HG03097 (cell line): ENCODE results near the gene UBR1.

Source experiments
- ATAC-seq: cut with Tn5 transposase; IDR thresholded peaks from one replicate; pipeline ENCODE4 v1.9.1; 2021; ENCODE audit not compliant: unreplicated experiment, low FRiP score

Gene UBR1

GRCh38 chr15:43111354-43111753, 5.5 kb upstream of the UBR1 start:
- ATAC-seq, result no peak

GRCh38 chr15:43107751-43108150, 1.9 kb upstream of the UBR1 start:
- no peak for ATAC-seq

GRCh38 chr15:43106486-43106829, 620 bp upstream of the UBR1 start:
- ATAC-seq, result no peak

- ATAC-seq, result peak; percentile 13
Measured at GRCh38 chr15:43105077-43105736, 631 bp downstream of the UBR1 start.

GRCh38 chr15:43104426-43104825, 1.4 kb downstream of the UBR1 start:
- ATAC-seq, result no peak

GRCh38 chr15:43103907-43104306, 1.9 kb downstream of the UBR1 start:
- no peak for ATAC-seq

- no peak for ATAC-seq
Measured at GRCh38 chr15:43102187-43102586, 3.7 kb downstream of the UBR1 start.

- ATAC-seq, result no peak
Measured at GRCh38 chr15:43100971-43101370, 4.9 kb downstream of the UBR1 start.

GRCh38 chr15:43099105-43099845, 6.6 kb downstream of the UBR1 start:
- no peak for ATAC-seq

- ATAC-seq, result no peak
Measured at GRCh38 chr15:43096411-43096810, 9.4 kb downstream of the UBR1 start.

GRCh38 chr15:43095708-43096347, 10.0 kb downstream of the UBR1 start:
- no peak for ATAC-seq

- no peak for ATAC-seq
Measured at GRCh38 chr15:43095243-43095642, 10.6 kb downstream of the UBR1 start.

GRCh38 chr15:43094416-43095030, 11.3 kb downstream of the UBR1 start:
- ATAC-seq, result no peak

- ATAC-seq, result no peak
Measured at GRCh38 chr15:43093026-43093425, 12.8 kb downstream of the UBR1 start.

- ATAC-seq, result no peak
Measured at GRCh38 chr15:43091859-43092258, 14.0 kb downstream of the UBR1 start.

- no peak for ATAC-seq
Measured at GRCh38 chr15:43086551-43086950, 19.3 kb downstream of the UBR1 start.

- ATAC-seq, result no peak
Measured at GRCh38 chr15:43085921-43086320, 19.9 kb downstream of the UBR1 start.

GRCh38 chr15:43082509-43082908, 23.3 kb downstream of the UBR1 start:
- ATAC-seq, result no peak

- no peak for ATAC-seq
Measured at GRCh38 chr15:43081283-43081682, 24.6 kb downstream of the UBR1 start.

GRCh38 chr15:43071451-43071850, 34.4 kb downstream of the UBR1 start:
- ATAC-seq, result no peak

GRCh38 chr15:43070893-43071292, 34.9 kb downstream of the UBR1 start:
- no peak for ATAC-seq
